ENCODE measurements around the gene ZNF638. TPM values are rescaled to one million over a fixed set of nuclear protein-coding genes. Genes with fewer than 3 reads are reported as not detected.

The ZNF638 gene
- total RNA-seq, 1 donor: 152 TPM

- DNase-seq (ENCODE audit: insufficient read length, low spot score, missing footprints): no peak
Measured at GRCh38 chr2:71455741-71456569, 124.4 kb downstream of the ZNF638 start.

GRCh38 chr2:71456617-71457016, 125.0 kb downstream of the ZNF638 start:
- Histone ChIP-seq H3K4me3 (ENCODE audit: insufficient read depth, low read length) (no peak overlapping the region), H4K20me1 (ENCODE audit: insufficient read depth, low read length) (no peaks in the 10 kb centered on the region), H3K9me3 (ENCODE audit: low read depth, low read length) (no peaks in the 10 kb centered on the region), H3K27me3 (ENCODE audit: insufficient read depth, low read length) (peaks cover 20% of the 10 kb centered on the region), H3K79me2 (ENCODE audit: insufficient read depth, low read length) (no peaks in the 10 kb centered on the region), H3K4me2 (ENCODE audit: insufficient read depth, low read length) (no peak overlapping the region), H3K27ac (ENCODE audit: low read depth, low read length) (no peak overlapping the region), H3K4me1 (ENCODE audit: insufficient read depth, low read length) (peaks cover 16% of the 10 kb centered on the region), H3K36me3 (ENCODE audit: insufficient read depth, low read length) (no peaks in the 10 kb centered on the region), H2AFZ (ENCODE audit: low read length) (peak overlapping the region; percentile 20)
- TF ChIP-seq, protein P1, sequence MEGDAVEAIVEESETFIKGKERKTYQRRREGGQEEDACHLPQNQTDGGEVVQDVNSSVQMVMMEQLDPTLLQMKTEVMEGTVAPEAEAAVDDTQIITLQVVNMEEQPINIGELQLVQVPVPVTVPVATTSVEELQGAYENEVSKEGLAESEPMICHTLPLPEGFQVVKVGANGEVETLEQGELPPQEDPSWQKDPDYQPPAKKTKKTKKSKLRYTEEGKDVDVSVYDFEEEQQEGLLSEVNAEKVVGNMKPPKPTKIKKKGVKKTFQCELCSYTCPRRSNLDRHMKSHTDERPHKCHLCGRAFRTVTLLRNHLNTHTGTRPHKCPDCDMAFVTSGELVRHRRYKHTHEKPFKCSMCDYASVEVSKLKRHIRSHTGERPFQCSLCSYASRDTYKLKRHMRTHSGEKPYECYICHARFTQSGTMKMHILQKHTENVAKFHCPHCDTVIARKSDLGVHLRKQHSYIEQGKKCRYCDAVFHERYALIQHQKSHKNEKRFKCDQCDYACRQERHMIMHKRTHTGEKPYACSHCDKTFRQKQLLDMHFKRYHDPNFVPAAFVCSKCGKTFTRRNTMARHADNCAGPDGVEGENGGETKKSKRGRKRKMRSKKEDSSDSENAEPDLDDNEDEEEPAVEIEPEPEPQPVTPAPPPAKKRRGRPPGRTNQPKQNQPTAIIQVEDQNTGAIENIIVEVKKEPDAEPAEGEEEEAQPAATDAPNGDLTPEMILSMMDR (IDR thresholded peaks at IDR 0.05; ENCODE audit: extremely low read depth, low read depth, low read length): no peak
- DNase-seq (ENCODE audit: insufficient read length, low spot score, missing footprints): no peak

More at GRCh38 chr2:71455741-71456569, 124.4 kb downstream of the ZNF638 start:
- Histone ChIP-seq H3K4me3 (ENCODE audit: insufficient read depth, low read length) (no peak overlapping the region), H3K36me3 (ENCODE audit: insufficient read depth, low read length) (no peaks in the 10 kb centered on the region), H3K27me3 (ENCODE audit: insufficient read depth, low read length) (peaks cover 20% of the 10 kb centered on the region), H4K20me1 (ENCODE audit: insufficient read depth, low read length) (no peaks in the 10 kb centered on the region), H3K27ac (ENCODE audit: low read depth, low read length) (no peak overlapping the region), H3K79me2 (ENCODE audit: insufficient read depth, low read length) (no peaks in the 10 kb centered on the region), H2AFZ (ENCODE audit: low read length) (peak overlapping the region; percentile 20), H3K4me2 (ENCODE audit: insufficient read depth, low read length) (no peak overlapping the region), H3K9me3 (ENCODE audit: low read depth, low read length) (no peaks in the 10 kb centered on the region), H3K4me1 (ENCODE audit: insufficient read depth, low read length) (peaks cover 16% of the 10 kb centered on the region)
- TF ChIP-seq, protein P1 (IDR thresholded peaks at IDR 0.05; ENCODE audit: extremely low read depth, low read depth, low read length): no peak

DNA sequence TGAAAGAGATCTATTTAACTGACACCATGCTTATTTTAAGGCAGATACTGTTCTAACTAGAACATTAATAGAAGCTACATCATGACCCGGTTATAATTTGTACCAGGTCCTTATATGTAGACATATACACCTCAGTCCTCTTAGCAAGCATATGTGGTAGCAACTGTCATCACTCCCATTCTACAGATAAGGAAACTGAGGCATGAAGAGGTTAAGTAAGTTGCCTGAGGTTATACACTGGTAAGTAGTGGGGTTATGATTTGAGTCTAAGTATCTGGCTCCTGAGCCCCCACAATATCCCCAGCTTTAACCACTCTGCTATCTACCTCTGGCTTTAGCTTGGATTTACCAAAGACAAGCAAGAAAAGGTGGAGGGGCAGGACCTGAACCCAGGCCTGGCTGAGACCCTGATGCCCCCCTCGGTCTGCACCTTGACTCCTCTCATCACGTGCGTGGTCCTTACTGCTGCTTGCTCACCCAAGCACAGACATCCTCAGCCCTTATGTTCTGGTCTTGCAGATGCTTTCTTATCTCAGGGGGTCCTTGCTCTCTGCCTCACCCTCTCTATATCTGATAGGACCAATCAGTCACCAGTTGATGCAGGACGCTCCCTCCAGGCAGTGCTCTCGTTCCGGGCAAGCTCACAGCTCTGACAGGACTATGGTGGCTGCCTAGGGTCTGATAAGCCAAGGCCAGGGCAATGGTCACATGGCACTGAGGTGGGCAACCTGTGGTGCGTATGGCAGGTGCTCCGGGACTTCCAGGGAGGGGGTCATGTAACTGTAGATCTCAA, 125.7 kb downstream of the ZNF638 start:
- H4K20me1 ChIP-seq (ENCODE audit: insufficient read depth, low read length): no peaks in the 10 kb centered on the region
- peaks cover 16% of the 10 kb centered on the region for H3K4me1 ChIP-seq (ENCODE audit: insufficient read depth, low read length)
- no peak for DNase-seq (ENCODE audit: insufficient read length, low spot score, missing footprints)
- no peak overlapping the region for H3K4me2 ChIP-seq (ENCODE audit: insufficient read depth, low read length)
- H3K79me2 ChIP-seq (ENCODE audit: insufficient read depth, low read length): no peaks in the 10 kb centered on the region
- TF ChIP-seq, protein P1 (IDR thresholded peaks at IDR 0.05; ENCODE audit: extremely low read depth, low read depth, low read length): no peak
- no peak overlapping the region for H3K27ac ChIP-seq (ENCODE audit: low read depth, low read length)
- no peak overlapping the region for H3K4me3 ChIP-seq (ENCODE audit: insufficient read depth, low read length)
- no peak overlapping the region for H2AFZ ChIP-seq (ENCODE audit: low read length)
- no peaks in the 10 kb centered on the region for H3K36me3 ChIP-seq (ENCODE audit: insufficient read depth, low read length)
- peaks cover 15% of the 10 kb centered on the region for H3K27me3 ChIP-seq (ENCODE audit: insufficient read depth, low read length)
- H3K9me3 ChIP-seq (ENCODE audit: low read depth, low read length): no peaks in the 10 kb centered on the region

GRCh38 chr2:71457923-71458322, 126.3 kb downstream of the ZNF638 start:
- peaks cover 16% of the 10 kb centered on the region for H3K4me1 ChIP-seq (ENCODE audit: insufficient read depth, low read length)
- H3K36me3 ChIP-seq (ENCODE audit: insufficient read depth, low read length): no peaks in the 10 kb centered on the region
- H3K27ac ChIP-seq (ENCODE audit: low read depth, low read length): no peak overlapping the region
- TF ChIP-seq, protein P1 (IDR thresholded peaks at IDR 0.05; ENCODE audit: extremely low read depth, low read depth, low read length): no peak
- H3K27me3 ChIP-seq (ENCODE audit: insufficient read depth, low read length): peaks cover 15% of the 10 kb centered on the region
- no peak overlapping the region for H3K4me2 ChIP-seq (ENCODE audit: insufficient read depth, low read length)
- H4K20me1 ChIP-seq (ENCODE audit: insufficient read depth, low read length): no peaks in the 10 kb centered on the region
- DNase-seq (ENCODE audit: insufficient read length, low spot score, missing footprints): no peak
- H3K79me2 ChIP-seq (ENCODE audit: insufficient read depth, low read length): no peaks in the 10 kb centered on the region
- no peaks in the 10 kb centered on the region for H3K9me3 ChIP-seq (ENCODE audit: low read depth, low read length)
- H2AFZ ChIP-seq (ENCODE audit: low read length): no peak overlapping the region
- no peak overlapping the region for H3K4me3 ChIP-seq (ENCODE audit: insufficient read depth, low read length)

Measured in osteoblast (primary cell).